Right renal cortex interstitium (tissue), 3 donors: ENCODE data around the gene GNAO1. TPM values are rescaled to one million over a fixed set of nuclear protein-coding genes. Genes with fewer than 3 reads are reported as not detected.

ENCODE experiments used
- DNase-seq, 3 donors: peaks; one replicate each; pipeline ENCODE4 v3.0.0-alpha.2; 2013; ENCODE audit warnings: low read depth in 3 of 3, low spot score in 2 of 3
- polyA plus RNA-seq, 3 donors: library from polyadenylated mRNA; unstranded; fragments of 120-200 nt; gene quantifications; one replicate each; pipeline ENCODE4 v1.2.1, GENCODE V29; 2013; ENCODE audit not compliant: insufficient read length in 3 of 3

GNAO1 gene
- polyA plus RNA-seq: 1 to 10 TPM; 4.0 to 6.1 (median 5.0) TPM

- DNase-seq: no peak
Observed at GRCh38 chr16:56191156-56191815, at the start of gene GNAO1. Gene GNAO1 (plus strand): TSS chr16:56191489. CDS start chr16:56192236, 747 bp downstream.

- DNase-seq: no peak
Observed at GRCh38 chr16:56143666-56144065, 47.6 kb upstream of the GNAO1 start.

GRCh38 chr16:56145369-56145768 is 45.9 kb upstream of the GNAO1 start:
- no peak for DNase-seq

DNA sequence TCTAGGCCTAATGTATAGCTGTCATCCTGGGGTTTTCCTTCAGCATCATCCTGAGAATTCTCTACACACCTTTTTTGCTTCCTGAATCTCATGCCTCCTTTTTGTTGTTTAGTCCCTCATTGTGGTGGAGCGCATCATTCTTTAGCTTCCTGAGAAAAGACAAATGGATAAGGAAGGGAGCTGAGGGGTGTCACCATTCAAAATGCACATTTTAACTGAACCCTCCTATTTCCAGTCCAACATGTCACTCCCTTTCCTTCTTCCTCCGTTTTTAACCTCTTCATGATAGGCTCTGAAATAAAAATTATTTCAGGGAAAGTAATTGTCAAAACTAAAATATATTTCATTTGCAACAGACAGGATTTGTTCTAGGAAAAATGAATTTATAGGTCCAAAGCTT is 39.7 kb upstream of the GNAO1 start:
- DNase-seq: no peak

DNA sequence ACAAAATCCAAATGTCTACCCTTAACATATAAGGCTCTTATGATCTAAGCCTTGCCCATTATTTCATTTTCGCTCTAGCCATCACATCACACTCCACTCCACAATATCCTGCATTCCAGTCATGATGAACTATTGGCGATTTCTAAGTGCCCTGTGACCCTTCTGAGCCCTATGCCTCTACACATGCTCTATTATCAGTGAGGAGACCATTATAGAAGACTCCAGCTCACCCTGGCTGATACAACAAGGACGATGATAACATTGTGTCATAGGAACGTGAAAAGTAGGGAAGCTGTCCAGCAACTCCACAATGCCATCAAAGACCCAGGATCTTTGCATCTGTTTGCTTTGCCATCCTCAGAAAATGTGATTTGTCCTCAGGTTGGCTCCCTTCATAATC is 29.6 kb upstream of the GNAO1 start:
- no peak for DNase-seq

- DNase-seq: no peak
Observed at GRCh38 chr16:56163089-56163488, 28.2 kb upstream of the GNAO1 start.

DNA sequence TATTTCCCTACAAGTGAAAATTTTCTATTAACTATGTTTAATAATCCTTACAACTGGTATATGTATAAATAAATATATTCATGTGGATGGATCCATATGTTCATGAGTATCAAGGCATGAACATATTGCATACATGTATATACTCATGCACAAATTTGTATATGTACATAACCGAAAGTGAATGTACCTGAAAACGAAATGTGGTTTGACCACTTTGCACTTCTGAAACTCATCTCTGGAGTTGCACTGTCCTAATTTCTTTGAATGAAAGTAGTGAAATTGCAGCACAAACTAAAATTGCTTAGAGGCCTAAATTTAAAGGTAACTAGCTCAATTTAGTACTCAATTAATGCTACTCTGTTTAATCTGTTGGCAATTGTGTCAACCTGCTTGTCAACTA is 27.4 kb upstream of the GNAO1 start:
- DNase-seq: no peak

GRCh38 chr16:56164636-56165035 is 26.7 kb upstream of the GNAO1 start:
- DNase-seq: no peak

- DNase-seq: no peak
Observed at GRCh38 chr16:56174411-56174810, 16.9 kb upstream of the GNAO1 start.

- DNase-seq: no peak
Observed at GRCh38 chr16:56181401-56181800, 9.9 kb upstream of the GNAO1 start.

GRCh38 chr16:56183266-56183665 is 8.0 kb upstream of the GNAO1 start:
- no peak for DNase-seq

- DNase-seq: no peak
Observed at GRCh38 chr16:56190048-56190676, 1.1 kb upstream of the GNAO1 start.

DNA sequence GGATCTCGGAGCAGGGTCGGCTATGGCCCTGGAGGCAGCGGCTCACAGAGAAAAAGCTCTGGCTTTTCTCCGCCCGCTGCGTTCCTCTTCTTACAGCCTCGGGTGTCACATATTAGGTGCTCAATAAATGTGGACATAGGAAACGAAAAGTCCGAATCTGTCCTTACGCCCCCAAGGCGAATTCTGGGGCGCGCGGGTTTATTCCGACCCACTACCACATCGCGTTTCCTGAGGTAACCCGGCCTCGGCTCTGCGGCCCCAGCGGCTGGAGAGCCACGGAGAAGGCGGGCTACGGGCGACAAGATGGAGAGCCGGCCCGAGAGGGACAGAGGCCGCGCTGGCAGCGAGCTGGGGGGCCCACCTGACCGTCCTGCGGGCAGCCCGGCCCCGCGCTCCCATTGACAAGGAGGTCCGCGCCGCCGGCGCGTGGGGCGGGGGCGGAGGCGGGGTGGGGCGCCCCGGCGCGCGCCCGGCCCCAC is 573 bp upstream of the GNAO1 start:
- DNase-seq: no peak

GRCh38 chr16:56191835-56192634 is 746 bp downstream of the GNAO1 start:
- no peak for DNase-seq

GRCh38 chr16:56192635-56192945 is 1.3 kb downstream of the GNAO1 start:
- no peak for DNase-seq

- DNase-seq: no peak
Observed at GRCh38 chr16:56192986-56193945, 2.0 kb downstream of the GNAO1 start.

- DNase-seq: peak; percentile 83 to 92 (median 85)
Observed at GRCh38 chr16:56193951-56194726, 2.9 kb downstream of the GNAO1 start.

- DNase-seq: no peak
Observed at GRCh38 chr16:56195151-56195550, 3.9 kb downstream of the GNAO1 start.

GRCh38 chr16:56196381-56196780 is 5.1 kb downstream of the GNAO1 start:
- no peak for DNase-seq
